Ecto neural progenitor cell (in vitro differentiated cells): ENCODE data around the gene PRKCZ.

ENCODE experiments used
- DNase-seq: peaks from one replicate; pipeline ENCODE4 v3.0.0-alpha.2; 2018; ENCODE audit warnings: low spot score

The PRKCZ gene

GRCh38 chr1:2179283-2180013, 129.2 kb downstream of the PRKCZ start:
- no peak for DNase-seq

GRCh38 chr1:2180297-2181245, 130.4 kb downstream of the PRKCZ start:
- DNase-seq = no peak

DNA sequence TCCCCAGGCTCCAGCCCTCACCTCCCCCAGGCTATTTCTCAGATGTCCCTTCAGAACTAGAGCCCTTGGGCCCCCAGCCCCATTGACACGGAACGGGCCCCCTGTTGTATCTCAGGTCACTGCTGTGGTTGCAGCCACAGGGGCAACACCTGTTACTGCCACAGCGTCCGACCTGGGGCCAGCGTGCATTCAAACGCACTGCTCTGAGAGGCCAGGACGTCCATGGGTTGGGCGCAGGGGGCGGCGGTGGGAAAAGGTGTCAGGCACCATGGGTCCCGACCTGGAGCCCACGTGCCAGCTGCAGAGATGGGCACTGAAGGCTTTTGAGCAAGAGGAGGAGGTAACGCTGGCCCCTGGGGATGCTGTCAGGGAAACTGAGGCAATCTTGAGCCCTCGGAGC, 131.1 kb downstream of the PRKCZ start:
- no peak for DNase-seq

- no peak for DNase-seq
Observed at GRCh38 chr1:2181752-2182151, 131.5 kb downstream of the PRKCZ start.

GRCh38 chr1:2182376-2182775, 132.2 kb downstream of the PRKCZ start:
- DNase-seq = no peak

- no peak for DNase-seq
Observed at GRCh38 chr1:2183937-2184334, 133.7 kb downstream of the PRKCZ start.

DNA sequence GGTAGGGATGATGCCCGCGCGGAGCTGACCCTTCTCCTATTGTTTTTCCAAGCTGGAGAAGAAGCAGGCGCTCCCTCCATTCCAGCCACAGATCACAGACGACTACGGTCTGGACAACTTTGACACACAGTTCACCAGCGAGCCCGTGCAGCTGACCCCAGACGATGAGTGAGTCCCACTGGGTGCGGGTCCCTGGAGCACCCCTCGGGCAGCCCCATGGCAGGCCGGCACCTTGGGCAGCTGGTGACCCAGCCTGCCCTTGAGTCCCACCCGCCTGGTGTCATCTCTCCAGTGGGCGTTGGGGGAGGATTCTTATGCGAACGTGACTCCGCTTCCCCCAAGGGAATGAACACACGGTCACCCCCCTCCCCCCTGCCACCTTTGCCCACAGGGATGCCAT, 134.3 kb downstream of the PRKCZ start:
- no peak for DNase-seq

DNA sequence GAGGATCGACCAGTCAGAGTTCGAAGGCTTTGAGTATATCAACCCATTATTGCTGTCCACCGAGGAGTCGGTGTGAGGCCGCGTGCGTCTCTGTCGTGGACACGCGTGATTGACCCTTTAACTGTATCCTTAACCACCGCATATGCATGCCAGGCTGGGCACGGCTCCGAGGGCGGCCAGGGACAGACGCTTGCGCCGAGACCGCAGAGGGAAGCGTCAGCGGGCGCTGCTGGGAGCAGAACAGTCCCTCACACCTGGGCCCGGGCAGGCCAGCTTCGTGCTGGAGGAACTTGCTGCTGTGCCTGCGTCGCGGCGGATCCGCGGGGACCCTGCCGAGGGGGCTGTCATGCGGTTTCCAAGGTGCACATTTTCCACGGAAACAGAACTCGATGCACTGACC, 134.7 kb downstream of the PRKCZ start:
- no peak for DNase-seq

- no peak for DNase-seq
Observed at GRCh38 chr1:2185880-2186855, 136.0 kb downstream of the PRKCZ start.

GRCh38 chr1:2186901-2187300, 136.7 kb downstream of the PRKCZ start:
- DNase-seq = no peak

GRCh38 chr1:2187619-2188018, 137.4 kb downstream of the PRKCZ start:
- no peak for DNase-seq

DNA sequence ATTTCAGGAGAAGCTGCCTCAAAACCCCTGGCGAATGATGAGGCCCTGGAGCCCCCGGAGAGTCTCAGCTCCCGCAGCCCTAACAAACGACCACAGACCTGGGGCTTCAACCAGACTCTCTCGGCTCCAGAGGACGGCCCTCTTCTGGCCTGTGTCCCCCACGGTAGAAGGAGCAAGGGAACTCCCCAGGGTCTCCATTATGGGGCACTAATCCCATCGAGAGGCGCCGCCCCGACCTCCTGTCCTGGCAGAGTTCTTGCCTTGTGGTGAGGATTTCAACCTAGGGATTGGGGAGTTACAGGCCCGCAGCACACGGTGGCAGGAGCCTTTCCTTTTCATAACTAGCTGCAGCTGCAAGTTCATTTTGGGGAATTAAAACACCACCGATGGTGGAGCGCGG, 138.1 kb downstream of the PRKCZ start:
- DNase-seq = no peak

- peak; percentile 95 for DNase-seq
Observed at GRCh38 chr1:2189459-2190425, 139.5 kb downstream of the PRKCZ start.

DNA sequence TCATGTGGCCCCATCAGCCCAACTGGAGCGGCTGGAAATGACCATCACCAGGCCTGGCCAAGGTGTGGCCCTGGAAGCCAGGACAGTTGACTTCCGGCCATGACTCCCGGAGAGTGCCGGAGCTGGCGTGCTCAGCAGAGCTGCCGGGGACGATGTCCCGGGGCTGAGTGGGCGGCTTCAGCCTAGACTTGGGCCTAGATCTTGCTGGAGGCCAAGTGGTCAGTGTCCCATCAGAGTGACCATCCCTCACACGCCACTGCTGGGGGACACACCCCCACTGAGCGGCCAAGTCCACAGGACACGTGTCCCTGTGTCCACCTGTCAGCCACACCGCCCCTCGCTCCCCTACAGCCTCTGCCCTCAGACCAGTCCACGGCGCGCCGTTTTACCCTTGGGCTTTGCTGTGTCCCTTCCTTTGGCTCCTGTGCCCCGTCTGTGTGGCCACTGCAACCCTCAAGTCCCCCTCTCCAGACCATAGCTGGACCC, 140.3 kb downstream of the PRKCZ start:
- no peak for DNase-seq

DNA sequence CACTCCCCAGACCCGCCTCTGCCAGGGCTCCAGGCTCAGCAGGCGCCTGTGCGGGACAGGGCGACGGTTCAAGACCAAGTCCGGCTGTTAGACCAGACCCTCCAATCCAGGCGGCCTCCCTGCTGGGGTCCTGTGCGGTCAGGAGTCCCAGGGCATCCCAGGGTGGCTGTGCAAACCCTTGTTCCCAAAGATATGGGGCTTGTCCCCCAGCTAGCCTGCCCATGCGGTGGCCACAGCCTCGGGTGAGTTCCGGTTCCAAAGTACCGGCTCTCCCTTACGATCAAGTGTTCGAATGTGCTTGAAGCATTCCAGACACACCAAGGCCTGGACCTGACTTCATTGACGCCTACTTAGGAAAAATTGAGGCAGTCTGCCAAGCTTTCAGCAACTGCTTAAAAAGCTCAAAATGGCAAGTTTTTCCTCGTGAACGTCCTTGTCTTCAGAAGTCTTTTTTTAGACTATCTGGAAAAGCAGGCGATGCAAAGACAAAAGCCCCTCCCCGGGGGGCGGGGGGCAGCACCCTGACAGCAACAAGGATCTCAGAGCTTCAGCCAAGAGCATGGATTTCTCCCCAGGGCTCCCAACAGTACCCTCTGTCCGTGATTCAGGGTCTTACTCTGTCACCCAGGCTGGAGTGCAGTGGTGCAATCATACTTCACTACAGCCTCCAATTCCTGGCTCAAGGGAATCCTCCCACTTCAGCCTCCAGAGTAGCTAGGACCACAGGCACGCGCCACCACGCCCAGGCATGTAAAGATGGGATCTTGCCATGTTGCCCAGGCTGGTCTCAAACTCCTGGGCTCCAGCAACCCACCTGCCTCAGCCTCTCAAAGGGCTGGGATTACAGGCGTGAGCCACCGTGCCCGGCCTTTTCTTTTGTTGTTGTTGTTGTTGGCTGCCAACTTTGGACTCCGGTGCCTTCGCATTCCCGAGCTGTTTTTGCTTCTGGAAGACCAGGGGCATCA, 142.1 kb downstream of the PRKCZ start:
- DNase-seq = no peak

- no peak for DNase-seq
Observed at GRCh38 chr1:2193514-2194281, 143.5 kb downstream of the PRKCZ start.

DNA sequence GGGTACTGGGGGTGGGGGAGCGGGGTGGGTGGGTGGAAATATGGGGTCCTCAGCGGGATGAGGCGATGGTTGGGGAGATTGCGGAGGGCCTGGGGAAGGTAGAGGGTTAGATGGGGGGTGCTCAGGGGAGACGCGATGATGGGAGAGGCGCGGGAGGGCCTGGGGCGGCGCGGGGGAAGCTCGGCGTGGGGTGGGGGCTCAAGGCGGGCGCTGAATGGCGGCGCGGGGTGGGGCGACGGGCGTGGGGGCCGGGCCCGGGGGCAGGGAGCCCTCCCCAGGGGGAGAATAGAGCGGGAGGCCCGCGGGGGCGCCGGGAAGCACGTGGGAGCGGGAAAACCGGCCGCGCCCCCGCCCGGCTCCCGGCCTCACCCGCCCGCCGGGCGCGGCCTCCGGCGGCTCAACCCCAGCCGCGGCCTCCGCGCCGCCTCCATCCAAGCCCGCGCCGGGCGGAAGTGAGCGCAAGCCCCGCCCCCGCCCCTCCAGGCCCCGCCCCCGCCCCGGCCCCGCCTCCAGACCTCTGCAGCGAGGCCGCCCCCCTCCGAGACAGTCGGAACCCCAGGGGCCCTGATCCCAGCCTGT, 144.2 kb downstream of the PRKCZ start, which contains the start of gene FAAP20:
TSS of gene FAAP20 (minus strand) at position 454 of the 579 bp plus-strand sequence. CDS start at position 431, 23 bp downstream.
- peak; percentile 93 for DNase-seq
